Measurements from ENCODE around the gene CCSER1. TPM values are rescaled to one million over a fixed set of nuclear protein-coding genes. Genes with fewer than 3 reads are reported as not detected.

CCSER1 gene
- total and polyA plus RNA-seq, 4 donors = 0.18 to 2.3 (median 1.2) TPM

- TF ChIP-seq CTCF (IDR thresholded peaks at IDR 0.05; ENCODE audit: low read depth, low read length, missing input control) (no peak), JUND (IDR thresholded peaks at IDR 0.05) (no peak), SP1 (IDR thresholded peaks at IDR 0.05) (no peak), NR2F2 (IDR thresholded peaks at IDR 0.05) (no peak), HNF4A (conservative IDR thresholded peaks at IDR 0.05) (no peak), HNF4G (IDR thresholded peaks at IDR 0.05) (no peak)
Observed at GRCh38 chr4:90546114-90546513, 418.9 kb downstream of the CCSER1 start (continued).

DNA sequence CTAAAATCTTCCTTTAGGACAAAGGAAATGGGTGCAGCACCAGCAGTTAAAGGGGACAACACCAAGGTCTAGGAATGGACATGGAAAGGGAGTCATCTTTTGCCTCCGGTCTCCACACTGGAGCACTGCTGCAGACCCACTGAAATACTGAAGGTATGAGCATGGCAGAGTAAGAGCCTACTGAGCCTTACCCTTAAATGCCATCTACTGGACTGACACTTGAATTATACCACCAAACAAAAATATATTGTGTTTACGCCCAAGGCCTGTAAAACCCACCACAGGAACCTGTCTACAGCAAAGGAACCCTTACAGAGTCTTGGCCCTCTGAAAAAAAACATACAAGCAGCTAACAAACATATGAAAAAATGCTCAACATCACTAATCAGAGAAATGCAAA lies 443.4 kb downstream of the CCSER1 start:
- Histone ChIP-seq H3K27me3 (ENCODE audit: control insufficient read depth in 4 of 4, insufficient read depth in 4 of 4, low read length in 3 of 4) (peaks cover 0 to 6% (median 0%) of the 10 kb centered on the region in 4 donors), H3K27ac (ENCODE audit: low read depth in 1 of 2, low read length in 2 of 2) (no peak overlapping the region), H3K9ac (ENCODE audit: low read depth in 1 of 2, low read length in 2 of 2) (no peak overlapping the region), H3K4me1 (ENCODE audit: control insufficient read depth in 4 of 4, insufficient read depth in 4 of 4, low read length in 3 of 4) (no peaks in the 10 kb centered on the region), H3K36me3 (ENCODE audit: control insufficient read depth in 4 of 4, insufficient read depth in 3 of 4, low read depth in 1 of 4, low read length in 3 of 4) (no peaks in the 10 kb centered on the region), H3K9me3 (ENCODE audit: control insufficient read depth in 4 of 4, low read length in 3 of 4) (no peaks in the 10 kb centered on the region), H3K4me3 (ENCODE audit: low read depth in 1 of 3, low read length in 3 of 3) (no peak overlapping the region)
- DNase-seq (ENCODE audit: low spot score) = no peak
- WGBS = 95% methylated on average over 2 of the region's 2 CpGs
- TF ChIP-seq RAD21 (IDR thresholded peaks at IDR 0.05) (no peak), SP1 (IDR thresholded peaks at IDR 0.05) (no peak), HNF4A (conservative IDR thresholded peaks at IDR 0.05) (no peak), ZBTB33 (IDR thresholded peaks at IDR 0.05) (no peak), FOXA2 (IDR thresholded peaks at IDR 0.05) (no peak), EGR1 (IDR thresholded peaks at IDR 0.05; ENCODE audit: low read depth in 2 of 2) (no peak)

- Histone ChIP-seq H3K4me1 (ENCODE audit: control insufficient read depth in 4 of 4, insufficient read depth in 4 of 4, low read length in 3 of 4) (no peaks in the 10 kb centered on the region), H3K27me3 (ENCODE audit: control insufficient read depth in 4 of 4, insufficient read depth in 4 of 4, low read length in 3 of 4) (peaks cover 0 to 6% (median 0%) of the 10 kb centered on the region in 4 donors), H3K9me3 (ENCODE audit: control insufficient read depth in 4 of 4, low read length in 3 of 4) (no peaks in the 10 kb centered on the region), H3K27ac (ENCODE audit: low read depth in 1 of 2, low read length in 2 of 2) (no peak overlapping the region), H3K9ac (ENCODE audit: low read depth in 1 of 2, low read length in 2 of 2) (no peak overlapping the region), H3K36me3 (ENCODE audit: control insufficient read depth in 4 of 4, insufficient read depth in 3 of 4, low read depth in 1 of 4, low read length in 3 of 4) (no peaks in the 10 kb centered on the region), H3K4me3 (ENCODE audit: low read depth in 1 of 3, low read length in 3 of 3) (no peak overlapping the region)
- TF ChIP-seq SP1 (IDR thresholded peaks at IDR 0.05) = no peak
- TF ChIP-seq RXRA (IDR thresholded peaks at IDR 0.05) = no peak
- TF ChIP-seq, protein P1, sequence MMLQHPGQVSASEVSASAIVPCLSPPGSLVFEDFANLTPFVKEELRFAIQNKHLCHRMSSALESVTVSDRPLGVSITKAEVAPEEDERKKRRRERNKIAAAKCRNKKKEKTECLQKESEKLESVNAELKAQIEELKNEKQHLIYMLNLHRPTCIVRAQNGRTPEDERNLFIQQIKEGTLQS (IDR thresholded peaks at IDR 0.05) = no peak
- TF ChIP-seq YY1 (IDR thresholded peaks at IDR 0.05) = no peak
- TF ChIP-seq JUND (IDR thresholded peaks at IDR 0.05) = no peak
- TF ChIP-seq FOXA2 (IDR thresholded peaks at IDR 0.05) = no peak
- WGBS = 87% methylated on average over 2 of the region's 2 CpGs
- DNase-seq (ENCODE audit: low spot score) = no peak
Observed at GRCh38 chr4:90572996-90573395, 445.8 kb downstream of the CCSER1 start.

DNA sequence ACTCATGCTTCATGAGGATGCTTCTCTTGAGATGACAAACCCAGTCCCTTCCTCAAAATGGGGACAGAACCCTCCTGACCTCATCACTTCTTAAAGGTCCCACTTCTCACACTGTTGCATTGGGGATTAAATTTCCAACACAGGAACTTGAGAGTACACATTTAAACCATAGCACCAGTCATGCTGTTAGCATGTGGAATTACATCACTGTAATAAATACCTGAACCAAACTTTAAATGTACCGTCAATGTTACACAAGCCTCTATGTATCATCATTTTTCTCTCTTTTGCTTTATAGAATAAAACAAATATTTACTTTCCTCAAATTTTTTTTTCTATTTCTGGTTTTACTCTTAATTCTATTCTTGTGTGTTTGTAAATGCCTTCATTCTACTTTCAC lies 448.2 kb downstream of the CCSER1 start:
- H3K27me3 ChIP-seq (ENCODE audit: control insufficient read depth in 4 of 4, insufficient read depth in 4 of 4, low read length in 3 of 4) = peaks cover 0 to 2% (median 0%) of the 10 kb centered on the region in 4 donors
- H3K27ac ChIP-seq (ENCODE audit: low read depth in 1 of 2, low read length in 2 of 2) = no peak overlapping the region
- no peak overlapping the region for H3K9ac ChIP-seq (ENCODE audit: low read depth in 1 of 2, low read length in 2 of 2)
- WGBS = 88% methylated on average over 1 of the region's 1 CpG
- no peaks in the 10 kb centered on the region for H3K9me3 ChIP-seq (ENCODE audit: control insufficient read depth in 4 of 4, low read length in 3 of 4)
- no peaks in the 10 kb centered on the region for H3K36me3 ChIP-seq (ENCODE audit: control insufficient read depth in 4 of 4, insufficient read depth in 3 of 4, low read depth in 1 of 4, low read length in 3 of 4)
- no peak for DNase-seq (ENCODE audit: low spot score)
- H3K4me1 ChIP-seq (ENCODE audit: control insufficient read depth in 4 of 4, insufficient read depth in 4 of 4, low read length in 3 of 4) = no peaks in the 10 kb centered on the region
- H3K4me3 ChIP-seq (ENCODE audit: low read depth in 1 of 3, low read length in 3 of 3) = no peak overlapping the region
- TF ChIP-seq ZBTB33 (IDR thresholded peaks at IDR 0.05) (no peak), EGR1 (IDR thresholded peaks at IDR 0.05; ENCODE audit: low read depth in 2 of 2) (no peak), CTCF (IDR thresholded peaks at IDR 0.05; ENCODE audit: low read depth, low read length, missing input control) (no peak), YY1 (IDR thresholded peaks at IDR 0.05) (no peak), NR2F2 (IDR thresholded peaks at IDR 0.05) (no peak)

All from liver (tissue), 9 donors.